ENCODE measurements around the gene S100A3.
"Not testable (repeated sequence)": the region's sequence is repeated elsewhere in the genome, so short reads cannot be mapped to it uniquely, and the experiment has no call there.

The S100A3 gene

GRCh38 chr1:153592748-153593147 lies 43.7 kb upstream of the S100A3 start:
- Histone ChIP-seq H3K36me3 (ENCODE audit: insufficient read depth, low read length) (no peaks in the 10 kb centered on the region), H3K27ac (ENCODE audit: low read depth, low read length, poor library complexity, severe bottlenecking) (no peak overlapping the region), H3K9me3 (ENCODE audit: low read length) (no peaks in the 10 kb centered on the region), H3K9ac (ENCODE audit: low read length) (no peak overlapping the region), H4K20me1 (ENCODE audit: insufficient read depth, low read length) (no peaks in the 10 kb centered on the region), H3K79me2 (ENCODE audit: insufficient read depth, low read length) (no peaks in the 10 kb centered on the region), H3K4me1 (ENCODE audit: insufficient read depth, low read length, severe bottlenecking) (peaks cover 7% of the 10 kb centered on the region), H3K27me3 (ENCODE audit: insufficient read depth, low read length) (no peaks in the 10 kb centered on the region), H3K9me2 (ENCODE audit: low read depth, low read length) (no peaks in the 10 kb centered on the region), H3K4me2 (ENCODE audit: low read length) (no peak overlapping the region), H3F3A (ENCODE audit: insufficient read depth, low read length) (no peaks in the 10 kb centered on the region), H3K4me3 (ENCODE audit: low read depth, low read length, poor library complexity, severe bottlenecking) (no peak overlapping the region), H2AFZ (ENCODE audit: low read length) (no peak overlapping the region)
- no peak for TF ChIP-seq CTCF (IDR thresholded peaks at IDR 0.05; ENCODE audit: low read length)
- no peak for TF ChIP-seq EZH2 (IDR thresholded peaks at IDR 0.05; ENCODE audit: borderline replicate concordance, low read length)

GRCh38 chr1:153588482-153588881 lies 39.4 kb upstream of the S100A3 start:
- Histone ChIP-seq H3K27ac (ENCODE audit: low read depth, low read length, poor library complexity, severe bottlenecking) (no peak overlapping the region), H3K9ac (ENCODE audit: low read length) (no peak overlapping the region), H3K79me2 (ENCODE audit: insufficient read depth, low read length) (no peaks in the 10 kb centered on the region), H3K4me1 (ENCODE audit: insufficient read depth, low read length, severe bottlenecking) (no peaks in the 10 kb centered on the region), H3F3A (ENCODE audit: insufficient read depth, low read length) (no peaks in the 10 kb centered on the region), H3K36me3 (ENCODE audit: insufficient read depth, low read length) (no peaks in the 10 kb centered on the region), H3K27me3 (ENCODE audit: insufficient read depth, low read length) (no peaks in the 10 kb centered on the region), H3K4me3 (ENCODE audit: low read depth, low read length, poor library complexity, severe bottlenecking) (no peak overlapping the region), H4K20me1 (ENCODE audit: insufficient read depth, low read length) (no peaks in the 10 kb centered on the region), H3K9me2 (ENCODE audit: low read depth, low read length) (no peaks in the 10 kb centered on the region), H2AFZ (ENCODE audit: low read length) (no peak overlapping the region), H3K9me3 (ENCODE audit: low read length) (no peaks in the 10 kb centered on the region), H3K4me2 (ENCODE audit: low read length) (no peak overlapping the region)
- TF ChIP-seq EZH2 (IDR thresholded peaks at IDR 0.05; ENCODE audit: borderline replicate concordance, low read length) = no peak
- no peak for TF ChIP-seq CTCF (IDR thresholded peaks at IDR 0.05; ENCODE audit: low read length)

GRCh38 chr1:153588033-153588432 lies 39.0 kb upstream of the S100A3 start:
- H3K79me2 ChIP-seq (ENCODE audit: insufficient read depth, low read length); H3K4me3 ChIP-seq (ENCODE audit: low read depth, low read length, poor library complexity, severe bottlenecking); H2AFZ ChIP-seq (ENCODE audit: low read length); H3K36me3 ChIP-seq (ENCODE audit: insufficient read depth, low read length); H4K20me1 ChIP-seq (ENCODE audit: insufficient read depth, low read length); H3K9me2 ChIP-seq (ENCODE audit: low read depth, low read length); H3K27ac ChIP-seq (ENCODE audit: low read depth, low read length, poor library complexity, severe bottlenecking); H3K4me1 ChIP-seq (ENCODE audit: insufficient read depth, low read length, severe bottlenecking); H3K9ac ChIP-seq (ENCODE audit: low read length); H3K4me2 ChIP-seq (ENCODE audit: low read length); H3K27me3 ChIP-seq (ENCODE audit: insufficient read depth, low read length); H3F3A ChIP-seq (ENCODE audit: insufficient read depth, low read length); H3K9me3 ChIP-seq (ENCODE audit: low read length): not testable (repeated sequence)

- no peaks in the 10 kb centered on the region for H3K9me3 ChIP-seq (ENCODE audit: low read length)
- no peaks in the 10 kb centered on the region for H3F3A ChIP-seq (ENCODE audit: insufficient read depth, low read length)
- no peak overlapping the region for H3K4me3 ChIP-seq (ENCODE audit: low read depth, low read length, poor library complexity, severe bottlenecking)
- no peak overlapping the region for H3K4me2 ChIP-seq (ENCODE audit: low read length)
- H2AFZ ChIP-seq (ENCODE audit: low read length) = no peak overlapping the region
- H3K27ac ChIP-seq (ENCODE audit: low read depth, low read length, poor library complexity, severe bottlenecking) = no peak overlapping the region
- TF ChIP-seq EZH2 (IDR thresholded peaks at IDR 0.05; ENCODE audit: borderline replicate concordance, low read length) (no peak), CTCF (IDR thresholded peaks at IDR 0.05; ENCODE audit: low read length) (no peak)
- H3K9me2 ChIP-seq (ENCODE audit: low read depth, low read length) = no peaks in the 10 kb centered on the region
- no peak overlapping the region for H3K9ac ChIP-seq (ENCODE audit: low read length)
- H3K4me1 ChIP-seq (ENCODE audit: insufficient read depth, low read length, severe bottlenecking) = no peaks in the 10 kb centered on the region
- no peaks in the 10 kb centered on the region for H3K79me2 ChIP-seq (ENCODE audit: insufficient read depth, low read length)
- no peaks in the 10 kb centered on the region for H3K36me3 ChIP-seq (ENCODE audit: insufficient read depth, low read length)
- H3K27me3 ChIP-seq (ENCODE audit: insufficient read depth, low read length) = no peaks in the 10 kb centered on the region
- H4K20me1 ChIP-seq (ENCODE audit: insufficient read depth, low read length) = no peaks in the 10 kb centered on the region
Observed at GRCh38 chr1:153587314-153587713, 38.3 kb upstream of the S100A3 start.
